Left renal cortex interstitium (tissue), 4 donors: ENCODE data around the gene CDH2. TPM values are rescaled to one million over a fixed set of nuclear protein-coding genes. Genes with fewer than 3 reads are reported as not detected.

ENCODE experiments used
- DNase-seq, 4 donors: peaks; one replicate each; pipeline ENCODE4 v3.0.0-alpha.2; 2013; ENCODE audit warnings: low read depth in 4 of 4, low spot score in 2 of 4, missing footprints in 1 of 4
- polyA plus RNA-seq, 4 donors: library from polyadenylated mRNA; unstranded; fragments of 120-200 nt; gene quantifications; one replicate each; pipeline ENCODE4 v1.2.1, GENCODE V29; 2013; ENCODE audit not compliant: insufficient read length in 4 of 4

The CDH2 gene
- polyA plus RNA-seq, 4 donors, result 69.8 to 79.6 (median 77.4) TPM

- no peak for DNase-seq
Measured at GRCh38 chr18:28095041-28095440, 81.9 kb downstream of the CDH2 start.

- DNase-seq, result no peak
Measured at GRCh38 chr18:28091197-28091596, 85.7 kb downstream of the CDH2 start.

- no peak for DNase-seq
Measured at GRCh38 chr18:28088477-28088876, 88.5 kb downstream of the CDH2 start.

- no peak for DNase-seq
Measured at GRCh38 chr18:28086670-28087552, 90.0 kb downstream of the CDH2 start.

GRCh38 chr18:28081516-28081915 lies 95.4 kb downstream of the CDH2 start:
- DNase-seq, result no peak

- DNase-seq, result no peak
Measured at GRCh38 chr18:28080876-28081300, 96.0 kb downstream of the CDH2 start.

- no peak for DNase-seq
Measured at GRCh38 chr18:28079883-28080282, 97.0 kb downstream of the CDH2 start.

- DNase-seq, result no peak
Measured at GRCh38 chr18:28078849-28079248, 98.1 kb downstream of the CDH2 start.

- DNase-seq, result no peak
Measured at GRCh38 chr18:28078298-28078697, 98.6 kb downstream of the CDH2 start.

- no peak for DNase-seq
Measured at GRCh38 chr18:28075501-28075900, 101.4 kb downstream of the CDH2 start.

GRCh38 chr18:28074076-28074475 lies 102.9 kb downstream of the CDH2 start:
- DNase-seq, result no peak

GRCh38 chr18:28073658-28074057 lies 103.3 kb downstream of the CDH2 start:
- no peak for DNase-seq

- no peak for DNase-seq
Measured at GRCh38 chr18:28071199-28071598, 105.7 kb downstream of the CDH2 start.

- no peak for DNase-seq
Measured at GRCh38 chr18:28068207-28068606, 108.7 kb downstream of the CDH2 start.

- no peak for DNase-seq
Measured at GRCh38 chr18:28067346-28067745, 109.6 kb downstream of the CDH2 start.

GRCh38 chr18:28065793-28066186 lies 111.1 kb downstream of the CDH2 start:
- no peak for DNase-seq

- DNase-seq, result no peak
Measured at GRCh38 chr18:28065031-28065792, 111.7 kb downstream of the CDH2 start.

- no peak for DNase-seq
Measured at GRCh38 chr18:28063926-28064325, 113.0 kb downstream of the CDH2 start.

GRCh38 chr18:28063271-28063761 lies 113.6 kb downstream of the CDH2 start:
- DNase-seq, result no peak

GRCh38 chr18:28062443-28062842 lies 114.5 kb downstream of the CDH2 start:
- no peak for DNase-seq

- no peak for DNase-seq
Measured at GRCh38 chr18:28059861-28060260, 117.1 kb downstream of the CDH2 start.

GRCh38 chr18:28050545-28050944 lies 126.4 kb downstream of the CDH2 start:
- DNase-seq, result no peak
